ENCODE measurements around the gene UBASH3A.

- TF ChIP-seq, protein P1, sequence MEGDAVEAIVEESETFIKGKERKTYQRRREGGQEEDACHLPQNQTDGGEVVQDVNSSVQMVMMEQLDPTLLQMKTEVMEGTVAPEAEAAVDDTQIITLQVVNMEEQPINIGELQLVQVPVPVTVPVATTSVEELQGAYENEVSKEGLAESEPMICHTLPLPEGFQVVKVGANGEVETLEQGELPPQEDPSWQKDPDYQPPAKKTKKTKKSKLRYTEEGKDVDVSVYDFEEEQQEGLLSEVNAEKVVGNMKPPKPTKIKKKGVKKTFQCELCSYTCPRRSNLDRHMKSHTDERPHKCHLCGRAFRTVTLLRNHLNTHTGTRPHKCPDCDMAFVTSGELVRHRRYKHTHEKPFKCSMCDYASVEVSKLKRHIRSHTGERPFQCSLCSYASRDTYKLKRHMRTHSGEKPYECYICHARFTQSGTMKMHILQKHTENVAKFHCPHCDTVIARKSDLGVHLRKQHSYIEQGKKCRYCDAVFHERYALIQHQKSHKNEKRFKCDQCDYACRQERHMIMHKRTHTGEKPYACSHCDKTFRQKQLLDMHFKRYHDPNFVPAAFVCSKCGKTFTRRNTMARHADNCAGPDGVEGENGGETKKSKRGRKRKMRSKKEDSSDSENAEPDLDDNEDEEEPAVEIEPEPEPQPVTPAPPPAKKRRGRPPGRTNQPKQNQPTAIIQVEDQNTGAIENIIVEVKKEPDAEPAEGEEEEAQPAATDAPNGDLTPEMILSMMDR (IDR thresholded peaks at IDR 0.05; ENCODE audit: borderline replicate concordance, extremely low read depth, low read length, poor library complexity, severe bottlenecking) = no peak
- no peak for TF ChIP-seq EZH2 (IDR thresholded peaks at IDR 0.05; ENCODE audit: borderline replicate concordance, low read depth, low read length, severe bottlenecking)
Measured at GRCh38 chr21:42356650-42357049, 47.1 kb upstream of the UBASH3A start.
